GM13977 (cell line): ENCODE results near the gene LETMD1.
"Not testable (repeated sequence)": the region's sequence is repeated elsewhere in the genome, so short reads cannot be mapped to it uniquely, and the experiment has no call there.

Source experiments
- DNase-seq: peaks from one replicate; pipeline ENCODE4 v3.0.0; 2012; ENCODE audit warnings: low spot score
- in situ Hi-C: fragments of 300-500 bp; cut with MboI; formaldehyde crosslinking; loops from one replicate; pipeline ENCODE4 v1.12.0; 2022; ENCODE audit warnings: low sequenced_read_pairs, low pct_unique_long_range_greater_than_20kb, mixed read lengths, inconsistent platforms; ENCODE audit not compliant: unreplicated experiment
- TF ChIP-seq, protein P1 (sequence below): IDR thresholded peaks from 2 replicates; pipeline ENCODE4 v1.5.1; 2012; ENCODE audit warnings: mild to moderate bottlenecking, control low read depth; ENCODE audit not compliant: insufficient read depth; ENCODE audit errors: extremely low read depth, missing control alignments

The LETMD1 gene

DNA sequence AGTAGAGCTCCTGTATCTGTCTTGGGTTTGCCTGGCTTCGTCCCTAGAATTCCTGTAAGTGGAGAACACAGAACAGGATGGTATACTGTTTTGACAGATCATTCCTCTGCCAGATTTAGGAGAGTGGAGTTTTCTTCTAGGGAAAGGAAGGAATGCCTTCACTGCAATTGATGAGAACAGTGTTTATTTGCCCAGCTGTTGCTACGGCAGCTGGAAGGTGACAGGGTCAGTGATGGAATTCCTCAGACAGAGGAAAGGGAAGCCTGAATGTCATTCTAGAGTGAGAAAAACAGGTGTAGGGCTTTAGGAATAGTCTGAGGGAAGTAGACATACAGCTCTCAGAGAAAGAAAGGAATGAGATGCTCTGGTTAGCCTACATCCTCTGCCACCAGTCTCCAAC lies 23.5 kb downstream of the LETMD1 start:
- in situ Hi-C loops, result loop anchor here (25.0 kb wide), 1 partner anchor 266 kb away; the partner anchor contains the start of gene CELA1
- TF ChIP-seq, protein P1, sequence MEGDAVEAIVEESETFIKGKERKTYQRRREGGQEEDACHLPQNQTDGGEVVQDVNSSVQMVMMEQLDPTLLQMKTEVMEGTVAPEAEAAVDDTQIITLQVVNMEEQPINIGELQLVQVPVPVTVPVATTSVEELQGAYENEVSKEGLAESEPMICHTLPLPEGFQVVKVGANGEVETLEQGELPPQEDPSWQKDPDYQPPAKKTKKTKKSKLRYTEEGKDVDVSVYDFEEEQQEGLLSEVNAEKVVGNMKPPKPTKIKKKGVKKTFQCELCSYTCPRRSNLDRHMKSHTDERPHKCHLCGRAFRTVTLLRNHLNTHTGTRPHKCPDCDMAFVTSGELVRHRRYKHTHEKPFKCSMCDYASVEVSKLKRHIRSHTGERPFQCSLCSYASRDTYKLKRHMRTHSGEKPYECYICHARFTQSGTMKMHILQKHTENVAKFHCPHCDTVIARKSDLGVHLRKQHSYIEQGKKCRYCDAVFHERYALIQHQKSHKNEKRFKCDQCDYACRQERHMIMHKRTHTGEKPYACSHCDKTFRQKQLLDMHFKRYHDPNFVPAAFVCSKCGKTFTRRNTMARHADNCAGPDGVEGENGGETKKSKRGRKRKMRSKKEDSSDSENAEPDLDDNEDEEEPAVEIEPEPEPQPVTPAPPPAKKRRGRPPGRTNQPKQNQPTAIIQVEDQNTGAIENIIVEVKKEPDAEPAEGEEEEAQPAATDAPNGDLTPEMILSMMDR, result no peak
- DNase-seq, result no peak

DNA sequence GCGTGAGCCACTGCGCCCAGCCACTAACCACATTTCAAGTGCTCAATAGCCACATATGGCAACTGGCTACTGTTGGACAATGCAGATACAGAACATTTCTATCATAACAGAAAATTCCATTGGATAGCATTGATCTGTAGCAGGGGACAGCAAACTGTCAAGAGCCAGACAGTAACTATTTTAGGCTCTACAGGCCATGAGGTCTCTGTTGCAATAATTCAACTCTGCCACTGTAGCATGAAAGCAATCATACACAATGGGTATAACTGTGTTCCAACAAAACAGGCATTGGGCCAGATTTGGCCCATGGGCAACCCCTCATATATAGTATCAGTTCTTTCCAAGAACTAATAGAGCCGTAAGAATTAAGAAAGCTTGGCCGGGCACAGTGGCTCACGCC lies 27.3 kb downstream of the LETMD1 start:
- in situ Hi-C loops, result no loop called here
- DNase-seq, result no peak
- TF ChIP-seq, protein P1, result no peak

DNA sequence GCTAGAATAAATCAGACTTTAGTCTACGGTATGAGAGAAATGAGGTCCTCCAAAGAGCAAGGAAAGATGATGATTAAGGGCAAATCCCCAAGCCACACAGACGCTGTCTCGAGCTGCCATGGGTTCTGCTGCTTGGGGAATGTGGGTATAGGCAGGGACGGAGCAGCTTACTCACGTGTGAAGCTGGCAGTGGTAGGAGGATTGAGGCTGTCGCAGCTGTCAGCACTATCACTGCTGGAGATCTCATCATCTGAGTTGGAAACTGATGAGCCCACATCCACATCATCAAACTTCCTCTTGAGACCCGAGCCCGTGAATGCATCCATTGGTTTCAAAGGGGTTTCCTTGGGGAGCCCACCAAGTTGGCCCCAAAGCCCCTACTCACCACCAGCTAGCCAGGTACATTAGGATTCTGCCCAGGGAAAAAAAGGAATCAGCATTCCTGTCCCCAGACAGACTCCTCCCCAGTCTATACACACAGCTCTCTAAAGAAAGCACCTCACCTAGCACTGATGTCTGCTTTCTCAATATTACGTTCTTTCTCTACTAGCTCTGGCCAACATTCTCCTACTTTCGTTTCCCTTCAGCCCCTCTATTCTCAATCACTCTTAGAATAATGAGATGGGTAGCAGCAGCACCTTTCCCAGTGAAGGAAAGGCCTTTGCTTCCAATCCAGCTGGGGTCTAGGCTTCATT lies 28.3 kb downstream of the LETMD1 start:
- TF ChIP-seq, protein P1, result no peak
- no peak for DNase-seq
- in situ Hi-C loops, result no loop called here

DNA sequence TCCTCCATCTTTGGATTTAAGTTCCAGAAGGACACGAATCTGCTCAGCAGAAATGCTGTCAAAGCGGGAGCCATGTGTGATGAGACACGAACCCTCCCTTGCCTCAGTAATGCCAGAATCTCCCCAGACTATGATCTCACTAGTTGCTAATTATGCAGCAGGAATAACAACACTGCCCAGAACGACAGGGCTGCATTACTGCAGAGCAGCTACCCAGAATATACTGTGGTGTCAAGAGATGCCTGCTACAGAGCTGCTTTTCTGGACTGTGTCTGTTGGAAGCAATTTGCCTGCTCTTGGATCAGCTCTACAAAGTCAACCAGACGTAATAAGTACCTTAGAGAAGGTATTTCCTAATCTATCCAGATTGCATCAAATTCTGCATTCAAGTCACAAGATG lies 29.8 kb downstream of the LETMD1 start:
- TF ChIP-seq, protein P1, result no peak
- no peak for DNase-seq
- in situ Hi-C loops, result no loop called here

DNA sequence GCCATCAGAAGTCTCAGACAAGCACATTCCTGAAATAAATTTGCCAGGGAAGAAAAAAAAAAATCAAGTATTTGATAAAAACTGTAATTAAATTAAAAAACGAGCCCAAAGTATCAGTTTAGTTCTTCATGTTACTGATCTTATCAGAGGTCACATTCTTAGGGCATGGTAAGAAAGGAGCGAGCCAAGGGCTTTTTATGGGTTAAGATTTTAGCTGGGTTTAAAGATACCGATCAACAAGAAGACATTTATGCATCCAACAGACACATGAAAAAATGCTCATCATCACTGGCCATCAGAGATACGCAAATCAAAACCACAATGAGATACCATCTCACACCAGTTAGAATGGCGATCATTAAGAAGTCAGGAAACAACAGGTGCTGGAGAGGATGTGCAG lies 30.2 kb downstream of the LETMD1 start:
- DNase-seq, result not testable (repeated sequence)

DNA sequence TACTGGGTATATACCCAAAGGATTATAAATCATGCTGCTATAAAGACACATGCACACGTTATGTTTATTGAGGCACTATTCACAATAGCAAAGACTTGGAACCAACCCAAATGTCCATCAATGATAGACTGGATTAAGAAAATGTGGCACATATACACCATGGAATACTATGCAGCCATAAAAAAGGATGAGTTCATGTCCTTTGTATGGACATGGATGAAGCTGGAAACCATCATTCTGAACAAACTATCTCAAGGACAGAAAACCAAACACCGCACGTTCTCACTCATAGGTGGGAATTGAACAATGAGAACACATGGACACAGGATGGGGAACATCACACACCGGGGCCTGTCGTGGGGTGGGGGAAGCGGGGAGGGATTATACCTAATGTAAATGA lies 30.7 kb downstream of the LETMD1 start:
- DNase-seq, in situ Hi-C loops: not testable (repeated sequence)

More for the DNA sequence above, 30.2 kb downstream of the LETMD1 start:
- in situ Hi-C loops, result not testable (repeated sequence)

DNA sequence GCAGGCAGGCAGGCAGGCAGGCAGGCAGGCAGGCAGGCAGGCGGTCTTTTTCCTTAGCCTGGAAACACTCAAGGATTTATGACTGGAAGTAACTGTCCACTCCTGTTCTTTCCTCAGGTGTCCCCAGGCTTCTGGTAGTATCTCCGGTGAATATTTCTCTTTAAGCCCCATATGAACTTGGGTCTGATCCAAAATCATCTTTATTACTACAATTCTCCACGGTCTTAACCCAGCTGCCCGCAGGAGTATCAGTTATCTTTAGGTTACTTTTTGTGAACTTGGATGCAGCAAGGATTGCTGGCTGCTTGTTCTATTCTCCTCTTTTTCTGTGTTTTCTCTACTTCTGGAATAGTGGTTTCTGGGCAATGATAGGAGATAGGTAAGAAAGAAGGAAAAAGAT lies 32.0 kb downstream of the LETMD1 start:
- TF ChIP-seq, protein P1, result no peak
- DNase-seq, result no peak
- in situ Hi-C loops, result no loop called here

DNA sequence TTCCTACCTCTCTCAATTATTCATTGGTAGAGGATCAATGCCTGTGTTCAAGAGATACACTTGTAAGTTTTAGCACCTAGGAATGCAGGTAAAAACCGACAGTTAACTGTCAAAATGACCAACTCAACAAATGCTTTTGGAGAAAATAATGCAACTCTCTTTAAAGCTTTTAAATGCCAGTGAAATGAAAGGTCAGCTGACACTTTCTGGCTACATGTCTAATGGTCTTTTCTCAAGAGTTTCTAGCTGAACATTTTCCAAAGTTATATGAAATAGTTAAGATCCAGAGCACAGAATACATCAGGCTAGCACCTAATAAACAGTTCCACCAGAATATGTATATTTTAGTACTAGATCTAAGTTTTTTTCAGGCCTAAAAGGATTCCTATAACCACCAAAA lies 33.3 kb downstream of the LETMD1 start:
- in situ Hi-C loops, result no loop called here
- TF ChIP-seq, protein P1, result no peak
- no peak for DNase-seq
